Kidney glomerular epithelial cell (primary cell): ENCODE measurements around the gene CAPN10.

Experiments used
- DNase-seq: peaks from one replicate; lab custom pipeline; 2025; lab: John Stamatoyannopoulos, UW

The CAPN10 gene

DNA sequence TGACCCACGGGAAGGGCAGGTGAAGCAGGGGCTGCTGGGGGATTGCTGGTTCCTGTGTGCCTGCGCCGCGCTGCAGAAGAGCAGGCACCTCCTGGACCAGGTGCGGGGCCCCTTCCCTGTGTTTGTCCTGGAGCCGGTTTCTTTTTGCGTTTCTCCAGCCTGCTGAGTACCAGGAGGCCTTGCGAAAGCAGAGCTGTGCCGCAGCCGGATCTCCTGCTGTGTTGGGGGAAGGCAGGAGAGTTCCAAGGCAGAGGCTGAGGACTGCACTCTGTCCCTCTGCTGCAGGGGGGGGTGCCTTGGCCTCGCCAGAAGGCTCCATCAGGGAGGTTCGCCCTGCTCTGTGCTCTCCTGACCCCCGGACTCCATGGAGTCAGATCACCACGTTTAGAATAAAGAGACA is 2.8 kb downstream of the CAPN10 start:
- no peak for DNase-seq

DNA sequence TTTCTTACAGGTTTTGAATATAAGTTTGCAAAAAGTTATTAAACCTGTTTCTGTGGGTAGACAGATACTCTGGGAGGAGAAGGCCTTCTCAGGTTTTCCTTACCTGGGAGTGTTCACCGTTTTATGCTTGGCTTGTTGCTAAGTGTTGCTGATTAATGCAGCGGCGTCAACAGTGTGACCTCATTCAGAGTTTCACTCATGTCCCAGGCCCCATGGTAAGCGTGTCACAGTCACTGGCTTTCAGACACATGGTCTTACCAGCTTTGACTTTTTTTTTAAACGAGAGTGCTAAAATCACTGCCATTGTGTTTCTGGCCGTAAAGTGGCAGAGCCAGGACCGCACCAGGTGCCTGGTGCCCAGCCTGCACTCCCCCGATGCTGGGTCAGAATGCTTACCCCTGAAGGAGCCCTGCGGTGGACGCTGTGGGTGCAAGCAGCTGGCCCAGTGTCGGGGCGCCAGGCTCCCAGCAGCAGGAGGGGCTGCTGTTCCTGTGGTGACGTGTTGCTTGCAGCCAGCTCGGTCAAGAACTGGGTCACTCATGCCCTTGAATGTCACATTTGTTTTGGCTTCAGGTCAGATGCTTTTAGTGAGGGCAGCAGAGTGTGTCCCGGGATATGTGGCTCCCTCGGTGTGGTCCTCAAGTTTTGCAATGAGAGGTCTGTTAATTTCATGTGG is 3.5 kb downstream of the CAPN10 start:
- no peak for DNase-seq

DNA sequence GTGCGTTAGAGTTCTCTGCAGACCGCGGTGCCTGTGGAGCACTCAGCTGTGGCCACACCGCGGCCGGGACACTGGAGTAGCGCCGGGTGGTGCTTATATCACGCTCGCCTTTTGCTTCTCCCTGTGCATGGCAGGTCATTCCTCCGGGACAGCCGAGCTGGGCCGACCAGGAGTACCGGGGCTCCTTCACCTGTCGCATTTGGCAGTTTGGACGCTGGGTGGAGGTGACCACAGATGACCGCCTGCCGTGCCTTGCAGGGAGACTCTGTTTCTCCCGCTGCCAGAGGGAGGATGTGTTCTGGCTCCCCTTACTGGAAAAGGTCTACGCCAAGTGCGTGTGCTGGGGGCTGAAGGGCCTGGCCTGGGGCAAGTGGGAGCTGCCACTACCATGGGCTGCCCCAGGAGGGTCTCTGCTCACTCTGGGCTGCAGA is 4.2 kb downstream of the CAPN10 start:
- no peak for DNase-seq

GRCh38 chr2:240591226-240591625 is 4.7 kb downstream of the CAPN10 start:
- DNase-seq: no peak

DNA sequence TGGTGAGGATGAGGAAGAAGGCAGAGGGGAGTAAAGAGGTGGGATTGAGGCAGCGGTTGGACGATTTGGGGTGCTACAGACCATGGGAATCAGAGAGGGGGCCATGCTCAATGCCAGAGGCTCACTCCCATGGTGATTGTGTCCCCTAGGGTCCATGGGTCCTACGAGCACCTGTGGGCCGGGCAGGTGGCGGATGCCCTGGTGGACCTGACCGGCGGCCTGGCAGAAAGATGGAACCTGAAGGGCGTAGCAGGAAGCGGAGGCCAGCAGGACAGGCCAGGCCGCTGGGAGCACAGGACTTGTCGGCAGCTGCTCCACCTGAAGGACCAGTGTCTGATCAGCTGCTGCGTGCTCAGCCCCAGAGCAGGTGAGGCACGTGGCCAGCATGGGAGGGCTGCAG is 5.2 kb downstream of the CAPN10 start:
- no peak for DNase-seq

DNA sequence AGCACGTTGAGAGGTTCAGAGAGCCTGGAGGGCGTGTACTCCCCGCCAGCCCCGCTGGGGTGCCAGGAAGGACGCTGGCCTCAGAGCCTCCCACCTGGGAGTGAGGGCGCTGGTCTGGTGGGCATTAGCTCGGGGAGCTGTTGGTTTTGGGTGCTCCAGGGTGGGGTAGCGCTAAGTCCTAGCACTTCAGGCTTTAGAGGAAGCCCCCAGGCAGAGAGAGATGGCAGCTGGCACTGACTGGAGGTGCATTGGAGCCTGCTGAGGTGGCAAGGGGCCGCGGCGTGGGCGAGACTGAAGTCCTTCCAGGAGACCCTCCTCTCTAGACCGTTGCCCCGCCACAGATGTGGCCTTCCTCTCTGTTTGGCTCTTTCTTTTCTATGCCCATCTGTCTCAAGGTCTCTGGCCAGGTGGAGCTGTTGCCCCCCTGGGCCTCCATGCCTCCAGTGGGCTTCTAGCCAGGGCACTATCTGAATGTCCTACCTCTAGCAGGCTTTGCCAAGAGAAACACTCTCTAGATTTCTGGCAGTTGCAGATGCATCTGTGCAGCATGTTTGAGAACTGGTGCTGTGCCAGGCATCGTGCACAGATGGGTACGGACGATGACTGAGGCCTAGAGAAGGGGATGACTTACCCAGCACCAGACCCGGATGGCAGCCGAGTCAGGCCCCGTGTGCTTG is 6.6 kb downstream of the CAPN10 start:
- DNase-seq: no peak

DNA sequence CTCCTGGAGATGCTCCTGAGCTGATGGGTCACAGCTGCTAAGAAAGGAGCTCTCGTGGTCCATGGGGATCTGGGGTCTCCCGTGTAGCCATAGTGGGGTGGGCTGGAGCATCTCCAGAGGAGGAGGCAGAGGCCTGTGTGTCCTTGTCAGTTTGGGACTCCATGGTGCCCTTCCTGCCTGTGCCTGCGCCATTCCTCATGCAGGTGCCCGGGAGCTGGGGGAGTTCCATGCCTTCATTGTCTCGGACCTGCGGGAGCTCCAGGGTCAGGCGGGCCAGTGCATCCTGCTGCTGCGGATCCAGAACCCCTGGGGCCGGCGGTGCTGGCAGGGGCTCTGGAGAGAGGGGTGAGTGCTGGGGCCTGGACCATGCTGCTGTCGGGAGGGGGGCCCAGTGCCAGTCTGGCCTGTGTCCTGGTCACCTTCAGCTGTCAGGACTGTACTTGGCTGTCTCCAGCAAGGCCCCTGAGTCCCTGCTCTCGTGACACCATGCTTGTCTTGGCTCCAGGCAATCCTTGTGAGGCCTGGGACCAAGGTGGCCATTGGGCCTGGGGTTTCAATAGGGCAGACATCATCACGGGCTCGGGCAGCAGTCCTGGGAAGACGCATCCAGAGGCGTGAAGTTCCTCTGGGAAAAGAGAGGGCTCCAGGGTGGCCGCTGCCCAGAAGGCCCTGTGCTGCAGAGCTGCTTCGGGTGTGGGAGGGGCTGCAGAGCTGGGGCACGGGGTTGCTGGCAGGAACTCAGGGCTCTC is 7.3 kb downstream of the CAPN10 start:
- DNase-seq: no peak

DNA sequence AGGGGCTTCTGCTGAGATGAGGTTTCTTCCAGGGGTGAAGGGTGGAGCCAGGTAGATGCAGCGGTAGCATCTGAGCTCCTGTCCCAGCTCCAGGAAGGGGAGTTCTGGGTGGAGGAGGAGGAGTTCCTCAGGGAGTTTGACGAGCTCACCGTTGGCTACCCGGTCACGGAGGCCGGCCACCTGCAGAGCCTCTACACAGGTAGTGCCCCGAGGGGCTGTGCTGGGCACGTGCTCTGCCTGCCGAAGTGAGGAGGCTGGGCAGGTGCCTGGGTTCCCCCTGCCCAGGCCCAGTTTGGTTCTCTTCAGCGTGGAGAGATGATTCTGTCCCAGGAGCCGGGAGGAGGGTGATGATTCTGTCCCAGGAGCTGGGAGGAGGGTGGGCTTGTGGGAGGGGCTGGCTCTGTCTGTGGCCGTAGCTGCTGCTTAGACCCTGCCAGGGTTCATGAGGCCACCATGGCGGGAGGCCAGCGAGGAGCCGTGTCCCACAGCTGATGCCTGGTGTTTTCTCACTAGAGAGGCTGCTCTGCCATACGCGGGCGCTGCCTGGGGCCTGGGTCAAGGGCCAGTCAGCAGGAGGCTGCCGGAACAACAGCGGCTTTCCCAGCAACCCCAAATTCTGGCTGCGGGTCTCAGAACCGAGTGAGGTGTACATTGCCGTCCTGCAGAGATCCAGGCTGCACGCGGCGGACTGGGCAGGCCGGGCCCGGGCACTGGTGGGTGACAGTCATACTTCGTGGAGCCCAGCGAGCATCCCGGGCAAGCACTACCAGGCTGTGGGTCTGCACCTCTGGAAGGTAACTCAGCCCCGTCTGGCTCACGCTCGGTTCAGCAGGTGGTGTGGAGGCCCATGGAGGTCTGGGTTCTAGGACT is 8.2 kb downstream of the CAPN10 start:
- no peak for DNase-seq

DNA sequence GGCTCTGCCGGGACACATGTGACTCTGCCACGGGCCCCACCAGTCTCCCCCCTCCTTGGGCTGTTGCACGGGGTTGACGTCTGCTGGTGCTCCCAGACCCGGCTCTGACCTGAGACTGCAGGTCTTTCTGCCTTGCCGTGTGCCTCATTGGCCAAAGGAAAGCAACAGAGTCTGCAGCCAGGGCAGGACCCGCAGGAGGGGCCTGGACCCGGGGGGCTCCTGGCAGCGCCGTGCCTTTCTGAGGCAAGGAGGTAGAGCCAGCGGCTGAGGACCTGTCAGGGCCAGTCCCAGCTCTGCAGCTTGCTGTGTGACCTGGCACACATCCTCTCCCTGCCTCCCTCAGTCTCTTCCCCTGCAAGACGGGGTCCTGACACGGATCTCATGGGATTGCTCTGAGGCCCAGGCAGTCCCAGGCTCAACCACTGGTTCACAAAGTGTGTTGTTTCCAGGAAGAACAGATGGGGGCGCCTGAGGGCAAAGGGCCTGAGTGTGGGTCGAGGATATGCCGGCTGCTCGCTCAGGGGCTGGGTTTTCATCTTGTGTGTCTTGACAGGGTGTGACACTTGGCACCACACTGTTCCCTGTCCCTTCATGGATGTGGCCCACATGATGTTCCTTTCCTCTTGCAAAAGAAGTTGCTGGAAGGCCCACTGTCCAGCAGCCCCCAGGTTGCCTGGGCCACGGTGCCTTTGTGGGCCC is 9.0 kb downstream of the CAPN10 start:
- no peak for DNase-seq

DNA sequence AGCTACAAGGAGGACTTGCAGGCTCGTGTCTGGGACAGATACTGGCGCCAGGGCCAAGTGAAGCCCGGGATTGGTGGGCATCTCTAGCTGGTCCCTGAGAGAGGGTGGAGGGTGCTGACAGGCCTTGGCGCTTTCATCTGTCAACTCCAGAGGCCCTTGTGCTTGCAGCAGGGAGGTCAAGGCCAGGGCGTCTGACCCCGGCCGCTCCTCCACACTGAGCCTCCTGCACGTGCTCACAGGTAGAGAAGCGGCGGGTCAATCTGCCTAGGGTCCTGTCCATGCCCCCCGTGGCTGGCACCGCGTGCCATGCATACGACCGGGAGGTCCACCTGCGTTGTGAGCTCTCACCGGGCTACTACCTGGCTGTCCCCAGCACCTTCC is 9.5 kb downstream of the CAPN10 start:
- DNase-seq: no peak

GRCh38 chr2:240596491-240596931 is 10.0 kb downstream of the CAPN10 start:
- DNase-seq: no peak

- DNase-seq: no peak
Observed at GRCh38 chr2:240597054-240597418, 10.5 kb downstream of the CAPN10 start.

- DNase-seq: no peak
Observed at GRCh38 chr2:240597419-240598181, 11.1 kb downstream of the CAPN10 start.

DNA sequence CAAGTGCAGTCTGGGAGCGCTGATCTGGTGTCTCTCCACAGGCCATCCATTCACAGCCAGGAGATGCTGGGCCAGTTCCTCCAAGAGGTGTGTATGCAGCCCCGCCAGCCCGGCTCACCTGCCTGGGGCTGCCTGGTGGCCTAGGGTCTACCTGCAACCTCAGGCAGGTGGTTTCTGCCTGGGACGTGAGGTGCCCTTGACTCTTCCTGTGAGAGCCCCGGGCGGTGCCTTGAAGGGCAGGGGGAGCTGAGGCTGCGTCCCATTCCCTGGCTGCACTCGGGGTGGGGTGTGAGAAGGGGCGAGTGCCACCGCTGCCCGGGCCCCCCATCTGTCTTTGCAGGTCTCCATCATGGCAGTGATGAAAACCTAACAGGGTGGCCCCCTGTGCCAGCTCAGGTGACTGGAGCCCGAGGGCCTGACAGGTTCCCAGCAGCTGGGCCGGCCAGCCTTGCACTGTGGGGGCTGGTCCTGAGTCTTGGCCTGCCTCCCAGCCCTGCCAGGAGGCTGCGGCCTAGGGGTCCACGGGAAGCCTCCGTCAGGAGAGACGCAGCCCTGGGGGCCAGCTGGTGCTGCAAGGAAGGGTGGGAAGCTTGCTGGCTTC is 11.9 kb downstream of the CAPN10 start:
- no peak for DNase-seq

DNA sequence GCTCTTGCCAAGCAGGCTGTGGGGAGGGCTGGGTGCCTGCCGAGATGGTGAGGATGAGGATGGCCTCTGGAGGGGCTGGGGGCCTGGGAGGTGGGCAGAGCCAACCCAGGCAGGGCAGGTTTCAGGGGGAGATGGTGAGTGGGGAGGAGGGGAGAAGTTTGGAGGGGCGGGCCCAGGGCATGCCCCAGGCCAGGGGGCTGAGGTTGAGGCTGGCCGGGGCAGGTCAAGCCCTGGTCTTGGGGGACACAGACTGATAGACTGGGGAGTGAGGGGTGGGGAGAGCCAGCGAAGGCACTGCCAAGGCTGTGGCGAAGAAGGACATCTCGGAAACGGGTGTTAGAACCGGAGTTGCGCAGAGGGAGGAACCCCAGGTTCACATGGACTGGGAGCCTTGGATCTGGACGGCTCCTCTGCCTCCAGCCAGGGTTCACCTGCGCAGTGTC is 12.6 kb downstream of the CAPN10 start:
- no peak for DNase-seq

DNA sequence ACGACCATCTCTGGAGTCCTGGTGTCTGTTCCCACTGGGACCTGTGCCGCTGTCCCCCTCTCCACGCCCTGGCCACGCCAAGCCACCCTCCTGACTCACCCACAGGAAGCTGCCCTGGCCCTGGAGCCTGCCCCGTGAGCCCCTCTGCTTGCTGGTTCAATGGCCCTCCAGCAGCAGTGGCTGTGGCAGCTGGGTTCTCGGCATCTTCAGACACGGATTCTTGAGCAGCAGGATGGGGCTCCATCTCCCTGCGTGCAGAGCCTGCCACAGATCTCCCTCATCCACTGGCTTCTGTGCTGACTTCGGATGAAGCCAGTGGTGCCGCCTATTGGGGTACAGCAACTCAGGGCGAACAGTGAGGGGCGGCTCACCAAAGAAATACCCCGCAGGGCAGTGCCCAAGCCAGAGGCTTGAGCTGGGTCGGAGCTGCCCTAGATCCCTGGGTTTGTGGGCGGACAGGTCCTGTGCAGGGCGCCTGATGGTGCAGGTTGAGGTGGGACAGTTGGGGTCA is 14.0 kb downstream of the CAPN10 start:
- no peak for DNase-seq

DNA sequence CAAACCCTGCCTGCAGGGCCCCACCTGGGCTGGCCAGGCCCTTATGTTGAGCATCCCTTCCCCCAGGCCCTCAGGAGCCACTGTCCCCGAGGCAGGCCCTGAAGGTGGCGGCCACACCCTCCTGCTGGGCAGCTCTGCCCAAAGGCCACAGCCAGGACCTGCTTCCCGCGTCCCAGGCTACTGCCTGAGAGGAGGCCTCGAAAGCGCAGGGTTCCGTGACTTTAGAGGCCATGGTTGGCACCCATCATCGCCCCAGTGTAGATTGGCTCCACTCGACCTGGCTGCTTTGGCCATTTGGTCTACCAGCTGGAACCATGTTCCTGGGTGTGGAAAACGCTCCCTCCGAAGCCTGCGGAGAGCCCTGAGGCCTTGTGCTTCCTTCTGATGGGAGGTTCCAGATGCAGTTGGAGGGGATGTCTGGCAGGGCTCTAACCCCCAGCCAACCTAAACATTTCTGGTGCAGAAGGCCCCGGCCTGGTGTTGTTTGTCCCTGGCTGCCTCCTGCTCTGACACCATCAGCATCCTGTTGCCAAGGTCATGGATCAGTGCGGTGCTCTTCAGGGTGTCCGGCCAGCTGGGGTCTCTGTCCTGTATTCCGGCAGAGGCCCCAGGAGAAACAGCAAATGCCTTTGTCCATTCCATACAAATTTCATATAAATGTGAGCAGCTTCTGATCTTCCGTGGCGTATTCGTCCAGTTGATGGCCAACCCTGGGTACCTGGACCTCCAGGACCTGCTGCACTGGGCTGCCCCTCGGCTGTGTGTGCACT is 14.7 kb downstream of the CAPN10 start:
- no peak for DNase-seq

DNA sequence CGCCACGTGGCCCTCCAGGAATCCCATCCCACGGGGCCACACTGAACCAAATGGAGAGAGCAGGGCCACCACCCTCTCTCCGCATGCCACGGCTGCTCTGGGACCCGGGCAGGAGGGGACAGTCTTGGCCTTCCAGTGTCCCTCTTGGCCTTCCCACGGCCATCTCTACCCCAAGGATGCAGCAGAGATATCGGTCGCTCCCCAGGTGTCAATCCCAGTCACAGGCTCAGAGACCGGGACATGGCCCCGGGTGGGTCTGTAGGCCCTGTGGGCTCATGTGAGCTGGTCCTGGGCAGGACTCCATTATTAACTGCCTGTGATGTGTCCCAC is 15.3 kb downstream of the CAPN10 start:
- DNase-seq: no peak

- DNase-seq: no peak
Observed at GRCh38 chr2:240602266-240603050, 15.9 kb downstream of the CAPN10 start.
